GM12873 (cell line): Measurements from ENCODE around the gene C15orf62.
A peak's percentile ranks its signal among the peaks of the same experiment; 100 is the strongest.

ENCODE experiments used
- TF ChIP-seq, protein P1 (sequence below): IDR thresholded peaks from 2 replicates; pipeline ENCODE4 v1.5.1; 2012; ENCODE audit warnings: low read depth, mild to moderate bottlenecking, moderate library complexity, low read length, control low read depth; ENCODE audit not compliant: insufficient read depth; ENCODE audit errors: missing control alignments

C15orf62 gene

DNA sequence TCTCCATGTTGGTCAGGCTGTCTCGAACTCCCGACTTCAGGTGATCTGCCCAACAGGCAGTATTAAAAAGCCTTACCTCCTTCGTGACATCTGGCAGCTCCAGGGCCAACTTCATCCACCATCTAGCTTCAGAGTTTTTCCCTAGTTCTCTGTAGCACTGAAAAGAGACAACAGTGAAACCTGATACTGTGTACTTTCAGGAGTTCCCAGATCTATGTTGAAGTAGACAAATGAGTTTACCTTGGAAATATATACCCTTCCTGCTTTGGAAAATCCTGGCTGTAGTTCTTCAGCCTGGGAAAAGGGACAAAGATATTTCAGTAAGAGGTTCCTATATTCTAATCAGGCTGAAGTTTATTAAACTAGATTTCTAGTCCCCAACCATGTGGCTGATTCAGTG lies 32.7 kb upstream of the C15orf62 start:
- TF ChIP-seq, protein P1, sequence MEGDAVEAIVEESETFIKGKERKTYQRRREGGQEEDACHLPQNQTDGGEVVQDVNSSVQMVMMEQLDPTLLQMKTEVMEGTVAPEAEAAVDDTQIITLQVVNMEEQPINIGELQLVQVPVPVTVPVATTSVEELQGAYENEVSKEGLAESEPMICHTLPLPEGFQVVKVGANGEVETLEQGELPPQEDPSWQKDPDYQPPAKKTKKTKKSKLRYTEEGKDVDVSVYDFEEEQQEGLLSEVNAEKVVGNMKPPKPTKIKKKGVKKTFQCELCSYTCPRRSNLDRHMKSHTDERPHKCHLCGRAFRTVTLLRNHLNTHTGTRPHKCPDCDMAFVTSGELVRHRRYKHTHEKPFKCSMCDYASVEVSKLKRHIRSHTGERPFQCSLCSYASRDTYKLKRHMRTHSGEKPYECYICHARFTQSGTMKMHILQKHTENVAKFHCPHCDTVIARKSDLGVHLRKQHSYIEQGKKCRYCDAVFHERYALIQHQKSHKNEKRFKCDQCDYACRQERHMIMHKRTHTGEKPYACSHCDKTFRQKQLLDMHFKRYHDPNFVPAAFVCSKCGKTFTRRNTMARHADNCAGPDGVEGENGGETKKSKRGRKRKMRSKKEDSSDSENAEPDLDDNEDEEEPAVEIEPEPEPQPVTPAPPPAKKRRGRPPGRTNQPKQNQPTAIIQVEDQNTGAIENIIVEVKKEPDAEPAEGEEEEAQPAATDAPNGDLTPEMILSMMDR, result no peak

DNA sequence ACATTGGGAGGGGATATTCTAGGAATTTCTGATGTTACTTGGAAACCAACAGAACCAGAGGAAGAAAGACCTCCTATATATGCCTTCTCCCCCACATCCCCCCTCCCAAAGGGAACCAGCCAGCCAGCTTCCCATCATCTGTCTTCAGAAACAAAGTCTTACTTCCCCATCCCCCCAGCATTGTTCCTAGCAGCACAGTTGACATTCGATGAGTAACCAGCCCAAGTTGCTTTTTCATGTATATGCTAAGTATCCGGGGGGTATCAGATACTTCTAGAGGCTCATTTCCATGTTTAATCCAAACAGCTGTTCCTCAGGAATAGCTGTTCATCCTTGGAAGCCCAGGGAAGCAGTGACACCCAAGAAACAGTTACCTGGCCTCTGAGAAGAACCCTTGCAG lies 30.7 kb upstream of the C15orf62 start:
- TF ChIP-seq, protein P1, result no peak

DNA sequence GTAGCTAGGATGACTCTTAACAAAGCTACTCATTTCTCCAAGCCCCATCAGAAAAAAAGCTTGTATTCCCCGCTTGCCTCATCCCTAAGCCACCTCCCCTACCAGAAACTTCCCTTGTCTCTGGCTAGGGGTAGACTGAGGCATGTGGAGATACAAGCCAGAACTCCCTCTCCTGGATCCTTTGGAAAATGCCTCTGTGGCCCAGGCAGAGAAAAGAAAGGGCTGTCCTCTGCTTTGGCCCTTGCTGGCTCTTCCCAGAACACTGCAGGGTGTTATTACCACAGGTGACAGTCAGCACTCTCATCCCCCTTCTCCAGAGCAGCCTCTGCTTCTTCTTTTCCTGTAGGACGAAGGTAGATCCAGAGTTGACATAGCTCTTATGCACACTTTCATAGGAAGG lies 29.9 kb upstream of the C15orf62 start:
- TF ChIP-seq, protein P1, result no peak

DNA sequence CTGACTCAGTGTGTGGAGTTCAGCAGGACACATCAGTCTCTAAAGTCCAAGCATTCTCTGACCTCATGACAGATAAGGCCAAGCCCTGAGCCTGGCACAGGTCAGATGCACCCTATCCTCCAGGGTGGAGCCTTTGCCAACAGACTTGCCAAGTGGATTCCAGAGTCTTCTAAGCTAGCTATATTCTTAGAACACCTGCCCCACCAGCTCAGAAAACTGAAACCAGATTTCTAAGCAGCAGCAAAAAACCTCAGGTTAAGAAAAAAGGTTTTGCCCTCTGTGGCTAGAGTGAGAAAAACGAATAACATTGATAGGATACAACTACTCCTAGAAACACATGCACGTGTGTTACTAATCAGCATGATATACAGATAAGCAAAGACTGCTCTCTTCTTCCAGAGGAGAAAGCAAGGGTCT lies 26.3 kb upstream of the C15orf62 start:
- TF ChIP-seq, protein P1, result no peak

DNA sequence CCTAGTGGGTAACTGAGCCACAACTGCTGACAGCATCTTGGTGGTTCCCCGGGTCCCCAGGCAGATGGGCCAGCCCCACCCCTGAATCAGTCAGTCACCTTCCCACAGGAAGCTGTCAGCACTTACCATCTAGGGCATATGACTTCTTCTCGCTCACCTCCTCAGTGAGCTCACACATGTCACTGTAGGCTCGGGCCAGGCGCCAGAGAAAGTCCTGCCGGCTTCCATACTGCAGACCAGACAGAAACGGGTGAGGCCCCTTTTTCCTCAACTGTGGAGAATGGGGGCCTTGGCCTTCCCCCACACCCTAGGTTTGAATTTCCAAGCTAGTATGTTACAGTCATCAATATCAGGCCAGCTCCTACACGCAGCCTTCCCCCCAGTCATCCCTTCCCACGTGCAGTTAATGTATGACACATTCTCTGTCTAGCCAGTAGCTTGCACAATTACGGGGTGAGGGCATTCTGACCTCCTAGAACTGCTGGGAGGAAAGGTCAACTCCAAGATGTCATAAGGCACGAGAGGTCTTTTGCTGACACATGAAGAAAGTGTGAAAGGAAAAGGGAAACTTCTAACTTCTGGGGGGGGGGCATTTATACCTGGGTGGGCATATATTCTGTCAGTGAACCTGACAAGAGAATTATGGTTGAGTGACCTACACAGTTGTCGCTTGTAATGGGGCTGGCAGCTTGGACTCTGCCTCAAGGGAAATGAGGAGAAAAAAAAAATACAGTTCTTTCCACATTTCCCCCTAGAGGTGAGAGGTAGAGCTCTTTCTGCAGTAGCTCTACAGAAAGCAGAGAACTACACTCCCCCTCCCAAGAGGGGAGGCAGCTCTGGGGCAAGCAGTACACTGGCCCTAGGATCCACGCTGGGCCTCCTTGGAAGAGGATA lies 25.6 kb upstream of the C15orf62 start:
- TF ChIP-seq, protein P1, result peak; percentile 17

GRCh38 chr15:40744815-40745152 lies 25.0 kb upstream of the C15orf62 start:
- TF ChIP-seq, protein P1, result peak; percentile 0

DNA sequence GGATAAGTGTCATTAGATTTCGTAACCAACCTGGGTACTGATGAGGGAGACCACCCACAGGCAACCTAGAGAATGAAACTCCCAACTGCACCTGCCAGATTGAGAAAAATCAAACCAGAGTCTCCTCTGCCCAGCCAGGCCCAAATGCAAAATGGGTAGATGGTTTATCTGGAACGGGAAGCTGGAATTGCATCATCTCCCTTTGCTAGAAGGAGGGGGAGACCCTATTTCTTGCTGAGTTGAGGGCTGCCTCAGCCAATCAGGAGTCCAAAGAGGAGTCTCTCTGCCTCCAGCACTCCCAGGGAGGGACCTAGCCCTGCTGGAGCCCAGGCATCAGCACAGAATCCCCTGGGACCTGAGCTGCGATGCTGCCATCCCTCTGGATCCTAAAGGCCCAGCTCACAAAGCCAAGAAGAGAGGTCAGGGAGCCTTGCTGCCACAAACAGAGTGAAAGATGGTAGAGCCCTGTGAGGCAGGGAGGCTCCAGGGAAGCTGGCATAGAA lies 22.8 kb upstream of the C15orf62 start:
- TF ChIP-seq, protein P1, result no peak
